PC-9 (cell line): Measurements from ENCODE around the gene SLC35A5. TPM values are rescaled to one million over a fixed set of nuclear protein-coding genes. Genes with fewer than 3 reads are reported as not detected.

Experiments
- BruUV-seq: library from RNA; stranded (reverse); fragments of 400-500 nt; replicated peaks from 2 replicates; lab custom pipeline; 2021; lab: Mats Ljungman, UMichigan
- CTCF ChIA-PET: fragments of 300-600 bp; sonication (Branson Sonifier 250); formaldehyde crosslinking; loops from one replicate; lab custom pipeline; 2022; ENCODE audit warnings: antibody characterized with exemption; lab: Charles Lee
- POLR2A ChIA-PET: fragments of 300-600 bp; sonication (Branson Sonifier 250); formaldehyde crosslinking; loops from one replicate; lab custom pipeline; 2022; ENCODE audit warnings: antibody characterized with exemption; ENCODE audit not compliant: unreplicated experiment; lab: Charles Lee
- DNase-seq, 2 experiments: peaks; one replicate each; pipeline versions ENCODE4 v3.0.0 to v3.0.0-alpha.2; 2015 to 2022; ENCODE audit warnings: mixed read lengths in 1 of 2
- H2AFZ ChIP-seq: fragments of 200-600 bp; sonication (generic); 2 replicates; pipeline ENCODE4 v1.8.1; 2017; ENCODE audit warnings: antibody characterized with exemption
- H3F3A ChIP-seq: fragments of 200-600 bp; sonication (generic); 2 replicates; pipeline ENCODE4 v1.8.1; 2017; ENCODE audit warnings: antibody characterized with exemption, mild to moderate bottlenecking, low read depth; ENCODE audit not compliant: insufficient read depth
- H3K27ac ChIP-seq: fragments of 200-600 bp; sonication (generic); 2 replicates; pipeline ENCODE4 v1.6.1; 2016; ENCODE audit warnings: mixed run types
- H3K27me3 ChIP-seq: fragments of 200-600 bp; sonication (generic); 2 replicates; pipeline ENCODE4 v1.6.1; 2016; ENCODE audit warnings: low read depth, mixed run types; ENCODE audit not compliant: insufficient read depth
- H3K36me3 ChIP-seq: fragments of 200-600 bp; sonication (generic); 2 replicates; pipeline ENCODE4 v1.6.1; 2016; ENCODE audit warnings: low read depth, mixed run types
- H3K4me1 ChIP-seq: fragments of 200-600 bp; sonication (generic); replicated peaks from 2 replicates; pipeline ENCODE4 v1.6.1; 2016; ENCODE audit warnings: mixed run types; ENCODE audit not compliant: insufficient read depth
- H3K4me2 ChIP-seq: fragments of 200-600 bp; sonication (generic); 2 replicates; pipeline ENCODE4 v1.6.1; 2017; ENCODE audit warnings: mixed run types
- H3K4me3 ChIP-seq: fragments of 200-600 bp; sonication (generic); 2 replicates; pipeline ENCODE4 v1.6.1; 2016; ENCODE audit warnings: mixed run types
- H3K79me2 ChIP-seq: fragments of 200-600 bp; sonication (generic); 2 replicates; pipeline ENCODE4 v1.6.1; 2017; ENCODE audit warnings: low read depth, mixed run types
- H3K9me2 ChIP-seq: fragments of 200-600 bp; sonication (generic); 2 replicates; pipeline ENCODE4 v1.8.1; 2017; ENCODE audit warnings: mild to moderate bottlenecking; ENCODE audit not compliant: insufficient read depth
- H3K9me3 ChIP-seq: fragments of 200-600 bp; sonication (generic); 2 replicates; pipeline ENCODE4 v1.8.1; 2016; ENCODE audit warnings: low read depth; ENCODE audit not compliant: insufficient read depth
- H4K20me1 ChIP-seq: fragments of 200-600 bp; sonication (generic); 2 replicates; pipeline ENCODE4 v1.8.1; 2017; ENCODE audit not compliant: insufficient read depth
- EZH2 ChIP-seq: fragments of 200-600 bp; sonication (generic); IDR thresholded peaks from 2 replicates; pipeline ENCODE4 v1.8.0; 2017; ENCODE audit warnings: antibody characterized with exemption, low read depth
- intact Hi-C: fragments of 100-400 bp; cut with micrococcal nuclease; formaldehyde crosslinking; loops from one replicate; pipeline ENCODE4 v1.10.0; 2022; ENCODE audit not compliant: unreplicated experiment
- total RNA-seq: library from RNA; stranded (reverse); gene quantifications from 2 replicates; pipeline ENCODE4 v1.2.3, GENCODE V29; 2021
- TF ChIP-seq, protein P1 (sequence below): fragments of 200-600 bp; sonication (generic); conservative IDR thresholded peaks from 2 replicates; pipeline ENCODE4 v1.6.1; 2017; ENCODE audit warnings: mixed run types, antibody characterized with exemption, mild to moderate bottlenecking, moderate library complexity

Gene SLC35A5
- total RNA-seq, 1 experiment from 2014 or later = 35.7 TPM

DNA sequence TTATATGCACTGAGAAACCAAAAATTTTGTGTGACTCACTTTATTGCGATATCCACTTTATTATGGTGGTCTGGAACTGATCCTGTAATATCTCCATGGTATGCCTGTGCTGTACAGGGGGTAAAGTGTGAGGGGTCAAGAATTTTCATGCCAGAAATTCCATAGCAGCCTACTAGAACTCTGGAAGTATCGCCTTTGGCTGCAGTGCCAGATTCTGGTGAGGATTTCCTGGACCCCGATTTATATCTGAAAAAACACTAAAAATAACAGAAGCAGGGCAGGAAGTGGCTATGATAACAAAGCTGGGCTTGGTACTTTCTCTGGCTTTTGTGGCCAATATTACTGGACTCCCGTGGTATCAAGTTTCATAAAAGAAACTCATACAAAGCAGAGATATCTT lies 42.7 kb downstream of the SLC35A5 start:
- ChIA-PET POLR2A (interaction anchor here (0.5 to 0.7 kb wide), 2 partner anchors 306 to 1024 kb away, joined by 3 read pairs; no protein-coding TSS in a partner anchor), CTCF (no interaction called here)
- no TSS peak for BruUV-seq
- no peaks in the 10 kb centered on the region for H4K20me1 ChIP-seq
- no peaks in the 10 kb centered on the region for H3K27me3 ChIP-seq
- peak; percentile 27 to 52 for DNase-seq
- TF ChIP-seq, protein P1, sequence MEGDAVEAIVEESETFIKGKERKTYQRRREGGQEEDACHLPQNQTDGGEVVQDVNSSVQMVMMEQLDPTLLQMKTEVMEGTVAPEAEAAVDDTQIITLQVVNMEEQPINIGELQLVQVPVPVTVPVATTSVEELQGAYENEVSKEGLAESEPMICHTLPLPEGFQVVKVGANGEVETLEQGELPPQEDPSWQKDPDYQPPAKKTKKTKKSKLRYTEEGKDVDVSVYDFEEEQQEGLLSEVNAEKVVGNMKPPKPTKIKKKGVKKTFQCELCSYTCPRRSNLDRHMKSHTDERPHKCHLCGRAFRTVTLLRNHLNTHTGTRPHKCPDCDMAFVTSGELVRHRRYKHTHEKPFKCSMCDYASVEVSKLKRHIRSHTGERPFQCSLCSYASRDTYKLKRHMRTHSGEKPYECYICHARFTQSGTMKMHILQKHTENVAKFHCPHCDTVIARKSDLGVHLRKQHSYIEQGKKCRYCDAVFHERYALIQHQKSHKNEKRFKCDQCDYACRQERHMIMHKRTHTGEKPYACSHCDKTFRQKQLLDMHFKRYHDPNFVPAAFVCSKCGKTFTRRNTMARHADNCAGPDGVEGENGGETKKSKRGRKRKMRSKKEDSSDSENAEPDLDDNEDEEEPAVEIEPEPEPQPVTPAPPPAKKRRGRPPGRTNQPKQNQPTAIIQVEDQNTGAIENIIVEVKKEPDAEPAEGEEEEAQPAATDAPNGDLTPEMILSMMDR = no peak
- no peak for TF ChIP-seq EZH2
- peak overlapping the region; percentile 35; the same call in 1 of the 2 replicates for H3K4me2 ChIP-seq
- intact Hi-C loops = loop anchor here (1.0 kb wide), 1 partner anchor 37 kb away; the partner anchor contains the start of gene CCDC80
- no peak overlapping the region; the same call in 1 of the 2 replicates for H3K4me3 ChIP-seq
- H3F3A ChIP-seq = no peaks in the 10 kb centered on the region
- H3K4me1 ChIP-seq = peaks cover 10% of the 10 kb centered on the region; the same call in 1 of the 2 replicates
- H3K79me2 ChIP-seq = no peaks in the 10 kb centered on the region
- H2AFZ ChIP-seq = no peak overlapping the region
- no peaks in the 10 kb centered on the region for H3K36me3 ChIP-seq
- H3K9me3 ChIP-seq = no peaks in the 10 kb centered on the region
- H3K27ac ChIP-seq = peak overlapping the region; percentile 30; the same call in 1 of the 2 replicates
- no peaks in the 10 kb centered on the region for H3K9me2 ChIP-seq

DNA sequence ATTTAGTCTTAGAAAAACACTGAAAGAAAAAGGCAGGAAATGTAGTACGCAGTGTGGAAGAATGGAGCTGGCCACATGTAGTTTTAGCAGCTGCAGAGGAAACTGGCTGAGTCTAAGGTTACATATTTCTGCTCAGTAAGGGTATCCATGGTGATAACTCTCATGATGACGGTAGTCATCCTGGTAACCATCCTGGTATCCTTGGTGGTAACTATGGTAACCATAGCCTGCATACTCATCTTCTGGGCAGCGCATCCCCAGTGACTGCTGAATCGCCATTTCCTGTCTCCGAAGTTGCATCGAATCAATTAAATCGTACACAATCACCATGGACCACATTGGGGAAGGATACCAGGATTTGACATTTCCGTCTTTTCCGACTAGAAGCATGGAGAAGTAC lies 43.4 kb downstream of the SLC35A5 start:
- H2AFZ ChIP-seq = no peak overlapping the region
- H3K9me2 ChIP-seq = no peaks in the 10 kb centered on the region
- no peaks in the 10 kb centered on the region for H4K20me1 ChIP-seq
- peak overlapping the region; percentile 30; the same call in 1 of the 2 replicates for H3K27ac ChIP-seq
- intact Hi-C loops = no loop called here
- no peaks in the 10 kb centered on the region for H3K36me3 ChIP-seq
- ChIA-PET POLR2A (interaction anchor here (0.5 to 0.7 kb wide), 2 partner anchors 306 to 1023 kb away, joined by 3 read pairs; no protein-coding TSS in a partner anchor), CTCF (no interaction called here)
- no TSS peak for BruUV-seq
- H3K4me1 ChIP-seq = peaks cover 10% of the 10 kb centered on the region; the same call in 1 of the 2 replicates
- H3K4me2 ChIP-seq = no peak overlapping the region
- no peaks in the 10 kb centered on the region for H3K9me3 ChIP-seq
- H3K27me3 ChIP-seq = no peaks in the 10 kb centered on the region
- no peak for TF ChIP-seq EZH2
- TF ChIP-seq, protein P1 = no peak
- no peaks in the 10 kb centered on the region for H3K79me2 ChIP-seq
- no peak for DNase-seq
- no peak overlapping the region for H3K4me3 ChIP-seq
- no peaks in the 10 kb centered on the region for H3F3A ChIP-seq

DNA sequence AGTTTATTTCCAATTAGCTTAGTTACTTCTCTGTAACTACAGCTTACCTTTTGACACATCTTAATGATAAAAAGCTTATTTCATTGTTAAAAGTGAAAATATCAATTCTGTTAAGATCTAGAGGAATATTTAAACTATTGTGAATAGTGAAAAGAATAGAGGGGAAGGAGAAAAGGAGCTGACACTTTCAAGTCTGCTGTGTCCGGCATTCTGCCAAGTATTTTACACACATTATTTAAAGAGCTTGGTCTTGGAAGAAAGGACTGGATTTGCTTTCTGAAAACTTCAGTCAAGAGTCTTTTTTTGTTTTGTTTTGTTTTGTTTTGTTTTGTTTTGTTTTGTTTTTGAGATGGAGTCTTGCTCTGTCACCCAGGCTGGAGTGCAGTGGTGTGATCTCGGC lies 44.3 kb downstream of the SLC35A5 start:
- Histone ChIP-seq H3K9me2 (no peaks in the 10 kb centered on the region), H3K4me1 (peaks cover 10% of the 10 kb centered on the region; the same call in 1 of the 2 replicates), H3K36me3 (no peaks in the 10 kb centered on the region), H3K27me3 (no peaks in the 10 kb centered on the region), H2AFZ (no peak overlapping the region), H3K4me3 (no peak overlapping the region), H3K4me2 (no peak overlapping the region), H3F3A (no peaks in the 10 kb centered on the region), H3K79me2 (no peaks in the 10 kb centered on the region), H4K20me1 (no peaks in the 10 kb centered on the region), H3K27ac (no peak overlapping the region), H3K9me3 (no peaks in the 10 kb centered on the region)
- no peak for DNase-seq
- BruUV-seq = no TSS peak
- intact Hi-C loops = no loop called here
- CTCF ChIA-PET = no interaction called here
- POLR2A ChIA-PET = interaction anchor here (0.7 kb wide), 1 partner anchor 194 kb away, joined by 3 read pairs; no protein-coding TSS in a partner anchor
- TF ChIP-seq EZH2 = no peak
- TF ChIP-seq, protein P1 = no peak
